ENCODE data around the gene TNFSF18. TPM values are rescaled to one million over a fixed set of nuclear protein-coding genes. Genes with fewer than 3 reads are reported as not detected.
"Not testable (repeated sequence)": the region's sequence is repeated elsewhere in the genome, so short reads cannot be mapped to it uniquely, and the experiment has no call there.

TNFSF18 gene, protein sequence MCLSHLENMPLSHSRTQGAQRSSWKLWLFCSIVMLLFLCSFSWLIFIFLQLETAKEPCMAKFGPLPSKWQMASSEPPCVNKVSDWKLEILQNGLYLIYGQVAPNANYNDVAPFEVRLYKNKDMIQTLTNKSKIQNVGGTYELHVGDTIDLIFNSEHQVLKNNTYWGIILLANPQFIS
- under 1 TPM in 2 of 3 donors, not detected in 1; 0.03 TPM for polyA plus RNA-seq

DNA sequence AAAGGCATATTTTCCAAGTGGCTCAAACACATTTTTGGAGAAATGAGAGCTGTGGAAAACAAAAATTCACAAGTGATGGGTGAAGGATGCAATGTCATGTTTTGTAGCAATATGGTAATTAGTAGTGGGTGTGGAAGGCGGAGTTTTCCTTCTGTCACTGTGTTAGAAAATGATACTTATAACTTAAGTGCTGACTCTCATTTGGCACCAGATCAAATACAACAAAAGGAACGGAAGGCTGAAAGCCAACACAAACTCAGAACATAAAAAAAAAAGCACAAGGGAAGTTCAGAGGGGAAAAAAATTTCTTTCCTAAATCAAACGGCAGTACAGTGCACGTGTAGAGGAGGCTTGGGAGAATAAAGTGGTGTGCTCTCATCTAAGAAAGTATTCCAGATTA, at the start of gene TNFSF18:
TSS of gene TNFSF18 (minus strand) at position 77 of the 400 bp plus-strand sequence. CDS start at position 32, 45 bp downstream.
- no peak within 1 kb of the TSS for H3K27ac ChIP-seq (ENCODE audit: low read depth, low read length)
- 7 to 11% (median 7%) methylated on average over 4 of the region's 4 CpGs for WGBS, 3 donors

GRCh38 chr1:173099166-173099565, 48.4 kb upstream of the TNFSF18 start:
- 57 to 77% (median 75%) methylated on average over 2 of the region's 2 CpGs for WGBS, 3 donors
- no peak overlapping the region for H3K27ac ChIP-seq (ENCODE audit: low read depth, low read length)

DNA sequence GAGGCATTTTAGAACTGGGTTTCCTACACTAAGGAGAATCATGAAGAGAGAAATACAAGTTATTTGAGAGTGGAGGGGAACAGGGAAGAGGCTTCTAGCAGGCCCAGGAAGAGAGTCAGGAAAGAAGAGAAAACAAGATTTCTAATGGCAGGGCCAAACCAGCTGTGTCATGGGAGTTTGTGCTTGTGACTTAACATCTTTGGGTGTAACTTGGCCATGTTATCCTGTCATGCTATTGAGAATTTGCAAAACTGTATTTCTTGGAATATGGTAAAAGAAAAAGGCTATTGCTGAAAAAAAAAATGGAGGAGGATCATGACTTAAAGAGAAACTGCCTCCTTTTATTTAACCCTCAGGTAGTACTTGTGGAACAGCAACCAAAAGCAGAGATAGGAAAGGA, 47.4 kb upstream of the TNFSF18 start:
- H3K27ac ChIP-seq (ENCODE audit: low read depth, low read length) = no peak overlapping the region

DNA sequence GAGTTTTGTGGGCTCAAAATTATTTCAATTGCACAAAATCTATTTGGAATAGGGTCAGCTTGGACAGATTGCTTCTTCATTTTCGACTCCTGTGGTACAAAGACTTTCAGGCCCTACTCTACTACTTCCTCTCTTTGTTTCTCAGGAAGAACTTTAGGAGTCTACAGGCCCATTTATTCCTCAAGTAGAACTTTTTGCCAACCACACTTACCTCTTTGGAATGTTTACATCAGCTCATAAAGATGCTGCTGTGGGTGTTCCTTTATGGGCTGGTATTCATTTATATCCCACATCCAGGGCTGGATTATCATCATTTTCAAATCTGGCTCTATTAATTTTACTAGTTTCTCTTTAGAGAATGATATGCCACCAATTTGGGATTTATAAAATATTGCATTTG, 46.3 kb upstream of the TNFSF18 start:
- WGBS, 3 donors = 63 to 76% (median 66%) methylated on average over 1 of the region's 1 CpG

GRCh38 chr1:173095632-173096031, 44.9 kb upstream of the TNFSF18 start:
- no peak overlapping the region for H3K27ac ChIP-seq (ENCODE audit: low read depth, low read length)
- 76 to 82% (median 80%) methylated on average over 6 of the region's 6 CpGs for WGBS, 3 donors

More for the DNA sequence above, 46.3 kb upstream of the TNFSF18 start:
- no peak overlapping the region for H3K27ac ChIP-seq (ENCODE audit: low read depth, low read length)

DNA sequence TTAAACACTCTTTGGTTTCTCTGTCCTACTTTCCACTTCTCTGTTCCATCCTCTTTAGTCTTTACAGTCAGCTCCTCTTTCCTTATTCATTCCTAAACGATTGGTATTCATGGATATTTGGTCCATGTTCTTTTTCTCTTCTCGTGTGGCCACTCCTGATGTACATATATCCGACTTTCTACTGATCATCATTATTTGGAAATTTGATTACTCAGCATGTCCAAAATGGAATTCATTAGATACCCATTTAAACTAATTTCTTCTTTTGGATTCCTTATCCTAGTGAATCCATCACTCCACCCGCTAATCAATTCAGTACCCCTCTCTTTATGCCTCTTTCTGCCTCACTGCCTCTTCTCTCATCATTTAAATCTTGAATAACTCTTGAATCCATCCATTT, 43.8 kb upstream of the TNFSF18 start:
- H3K27ac ChIP-seq (ENCODE audit: low read depth, low read length) = no peak overlapping the region
- WGBS, 3 donors = 77 to 92% (median 92%) methylated on average over 4 of the region's 4 CpGs

DNA sequence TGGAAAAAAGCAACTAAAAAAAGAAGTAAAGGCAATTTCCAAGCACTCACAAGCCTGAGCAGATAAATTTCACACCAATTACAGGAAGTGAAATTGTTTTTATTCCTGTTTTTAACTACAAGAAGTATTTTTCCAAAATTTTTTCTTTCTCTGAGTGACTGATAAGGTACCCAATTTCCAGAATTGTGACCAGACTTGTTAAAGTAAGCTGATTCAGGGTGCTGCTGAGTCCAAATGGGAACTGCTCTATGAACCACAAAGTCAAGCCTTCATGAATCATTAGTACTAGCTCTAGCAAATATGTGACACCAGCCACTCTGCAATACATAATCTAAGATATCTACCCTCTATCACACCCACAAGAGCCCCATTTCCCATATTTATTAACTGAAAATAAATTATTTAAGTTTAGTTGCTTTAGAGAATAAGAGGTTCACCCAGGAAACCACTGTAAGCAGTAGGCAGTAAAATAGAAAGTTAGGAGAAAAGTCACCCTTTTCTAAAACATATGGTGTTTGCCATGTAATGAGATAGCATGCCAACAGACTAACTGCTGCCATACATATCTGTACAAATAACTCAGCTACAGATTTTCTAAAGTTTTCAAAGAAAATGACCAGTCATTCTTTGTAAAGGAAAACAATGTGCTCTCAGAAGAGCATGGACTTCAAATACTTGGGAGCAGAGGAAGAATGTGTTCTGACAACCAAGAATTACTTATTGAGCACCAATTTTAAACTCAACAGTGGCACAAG, 43.1 kb upstream of the TNFSF18 start:
- no peak overlapping the region for H3K27ac ChIP-seq (ENCODE audit: low read depth, low read length)

- H3K27ac ChIP-seq (ENCODE audit: low read depth, low read length) = no peak overlapping the region
- 90 to 97% (median 94%) methylated on average over 6 of the region's 6 CpGs for WGBS, 3 donors
Measured at GRCh38 chr1:173084292-173084691, 33.6 kb upstream of the TNFSF18 start.

DNA sequence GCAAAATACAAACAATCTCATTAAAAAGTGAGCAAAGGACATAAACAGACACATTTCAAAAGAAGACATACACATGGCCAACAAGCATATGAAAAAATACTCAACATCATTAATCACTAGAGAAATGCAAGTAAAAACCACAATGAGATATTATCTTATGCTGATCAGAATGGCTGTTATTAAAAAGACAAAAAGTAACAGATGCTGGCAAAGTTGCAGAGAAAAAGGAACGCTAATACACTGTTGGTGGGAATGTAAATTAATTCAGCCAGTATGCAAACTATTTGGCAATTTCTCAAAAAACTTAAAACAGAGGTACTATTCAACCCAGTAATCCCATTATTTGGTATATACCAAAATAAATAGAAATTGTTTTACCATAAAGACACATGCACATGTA, 32.2 kb upstream of the TNFSF18 start:
- H3K27ac ChIP-seq (ENCODE audit: low read depth, low read length) = no peak overlapping the region
- WGBS, 3 donors = 80 to 94% (median 84%) methylated on average over 1 of the region's 1 CpG

- H3K27ac ChIP-seq (ENCODE audit: low read depth, low read length) = not testable (repeated sequence)
- WGBS, 3 donors = 91 to 98% (median 94%) methylated on average over 6 of the region's 6 CpGs
Measured at GRCh38 chr1:173074217-173074616, 23.5 kb upstream of the TNFSF18 start.

DNA sequence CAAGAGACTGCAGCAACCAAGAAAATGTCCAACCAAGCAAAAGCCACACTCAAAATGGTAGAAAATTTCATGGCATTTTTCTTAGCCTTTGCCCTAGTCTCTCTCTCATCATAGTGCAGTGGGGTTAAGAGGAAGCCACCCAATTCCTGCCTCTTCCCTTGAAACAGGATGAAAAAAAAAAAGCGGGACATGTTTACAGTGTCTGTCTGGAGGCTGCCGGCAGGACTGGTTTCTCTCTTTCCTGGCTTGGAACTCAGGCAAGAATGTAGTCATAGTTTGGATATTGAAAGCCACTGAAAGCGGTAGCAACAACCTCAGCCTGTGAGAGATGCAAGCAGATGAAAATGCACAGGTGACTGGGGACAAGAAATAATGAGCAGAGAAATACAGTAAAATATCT, 13.3 kb upstream of the TNFSF18 start:
- WGBS, 3 donors = 50 to 68% (median 63%) methylated on average over 3 of the region's 3 CpGs

GRCh38 chr1:173063171-173063570, 12.4 kb upstream of the TNFSF18 start:
- no peak overlapping the region for H3K27ac ChIP-seq (ENCODE audit: low read depth, low read length)
- WGBS, 3 donors = 59 to 78% (median 66%) methylated on average over 1 of the region's 1 CpG

More for the DNA sequence above, 13.3 kb upstream of the TNFSF18 start:
- H3K27ac ChIP-seq (ENCODE audit: low read depth, low read length) = no peak overlapping the region

DNA sequence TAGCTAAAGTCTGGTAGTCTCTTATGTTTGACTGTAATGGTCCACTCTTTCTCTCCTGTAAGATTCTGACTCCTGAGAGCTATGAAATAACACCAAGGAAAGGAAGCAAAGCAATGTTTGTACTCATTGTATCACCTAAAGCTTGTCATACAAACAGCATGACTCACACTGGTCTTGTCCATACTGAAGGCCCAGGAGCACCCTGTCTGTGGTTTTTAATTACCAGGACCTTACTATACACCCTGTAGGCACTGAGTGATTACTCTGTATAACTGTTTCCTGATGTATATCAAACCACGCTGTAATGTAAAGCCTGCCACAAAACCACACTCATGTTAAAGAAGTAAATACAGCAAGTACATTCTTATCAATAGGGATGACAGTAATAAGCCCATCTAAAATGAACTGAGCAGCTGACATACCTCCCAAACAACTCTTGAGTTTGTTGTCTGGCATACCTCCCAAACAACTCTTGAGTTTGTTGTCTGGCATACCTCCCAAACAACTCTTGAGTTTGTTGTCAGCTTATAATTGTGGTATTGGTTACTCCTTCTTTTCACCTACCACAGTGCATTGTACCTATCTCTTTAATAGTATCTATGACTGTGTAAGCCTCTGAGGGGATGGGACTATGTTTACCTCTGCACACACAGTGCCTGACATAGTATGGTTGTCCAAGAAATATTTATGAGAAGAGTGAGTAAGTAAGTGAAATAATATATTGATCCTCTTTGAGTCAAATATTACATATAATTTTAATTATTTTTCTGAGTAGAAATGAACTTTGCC, 11.6 kb upstream of the TNFSF18 start:
- WGBS, 3 donors = 73 to 96% (median 84%) methylated on average over 1 of the region's 1 CpG

DNA sequence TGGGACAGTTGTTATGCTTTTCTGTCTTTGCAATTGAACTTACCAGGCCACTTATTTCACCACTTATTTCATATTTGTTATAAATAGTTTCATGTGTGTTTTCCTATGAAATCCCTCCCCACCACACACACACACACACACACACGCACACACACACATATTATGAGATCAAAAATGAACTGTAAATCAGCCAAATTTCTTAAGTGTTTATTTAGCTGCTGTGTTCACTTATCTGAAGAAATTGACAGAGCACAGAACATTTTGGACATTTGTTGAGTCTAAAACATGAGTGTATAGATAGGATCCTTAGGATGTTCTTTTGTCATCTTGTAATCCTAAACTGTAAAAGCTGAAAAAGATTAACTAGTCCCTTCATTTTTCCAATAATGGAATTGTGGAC, 7.8 kb upstream of the TNFSF18 start:
- H3K27ac ChIP-seq (ENCODE audit: low read depth, low read length) = no peak overlapping the region
- WGBS, 3 donors = 88 to 97% (median 92%) methylated on average over 1 of the region's 1 CpG

More for the DNA sequence above, 11.6 kb upstream of the TNFSF18 start:
- no peak overlapping the region for H3K27ac ChIP-seq (ENCODE audit: low read depth, low read length)

GRCh38 chr1:173057984-173058383, 7.2 kb upstream of the TNFSF18 start:
- no peak overlapping the region for H3K27ac ChIP-seq (ENCODE audit: low read depth, low read length)

DNA sequence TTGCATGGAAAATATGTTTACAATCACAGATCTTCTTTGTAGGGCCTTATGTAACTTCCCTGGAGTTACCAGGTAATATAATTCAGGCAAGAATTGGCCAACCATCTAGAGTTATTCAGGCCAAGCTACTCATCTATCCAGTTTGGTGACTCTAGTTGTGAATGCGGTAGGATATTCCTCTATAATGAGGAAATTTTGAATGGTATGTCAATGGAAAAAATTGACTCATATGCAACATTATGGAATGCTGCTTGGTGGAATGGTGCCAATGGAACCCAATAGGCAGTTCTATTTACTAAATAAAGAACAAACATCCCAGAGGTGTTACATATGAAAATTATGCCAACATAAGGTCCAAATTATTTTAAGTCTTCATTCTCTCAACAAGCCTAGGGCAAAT, 5.6 kb upstream of the TNFSF18 start:
- 44 to 93% (median 87%) methylated on average over 1 of the region's 1 CpG for WGBS, 3 donors
- no peak overlapping the region for H3K27ac ChIP-seq (ENCODE audit: low read depth, low read length)

- H3K27ac ChIP-seq (ENCODE audit: low read depth, low read length) = no peak overlapping the region
- WGBS, 3 donors = 35 to 71% (median 67%) methylated on average over 4 of the region's 4 CpGs
Measured at GRCh38 chr1:173052681-173053196, 2.0 kb upstream of the TNFSF18 start.

- no peak overlapping the region for H3K27ac ChIP-seq (ENCODE audit: low read depth, low read length)
Measured at GRCh38 chr1:173049322-173049633, 1.5 kb downstream of the TNFSF18 start.

DNA sequence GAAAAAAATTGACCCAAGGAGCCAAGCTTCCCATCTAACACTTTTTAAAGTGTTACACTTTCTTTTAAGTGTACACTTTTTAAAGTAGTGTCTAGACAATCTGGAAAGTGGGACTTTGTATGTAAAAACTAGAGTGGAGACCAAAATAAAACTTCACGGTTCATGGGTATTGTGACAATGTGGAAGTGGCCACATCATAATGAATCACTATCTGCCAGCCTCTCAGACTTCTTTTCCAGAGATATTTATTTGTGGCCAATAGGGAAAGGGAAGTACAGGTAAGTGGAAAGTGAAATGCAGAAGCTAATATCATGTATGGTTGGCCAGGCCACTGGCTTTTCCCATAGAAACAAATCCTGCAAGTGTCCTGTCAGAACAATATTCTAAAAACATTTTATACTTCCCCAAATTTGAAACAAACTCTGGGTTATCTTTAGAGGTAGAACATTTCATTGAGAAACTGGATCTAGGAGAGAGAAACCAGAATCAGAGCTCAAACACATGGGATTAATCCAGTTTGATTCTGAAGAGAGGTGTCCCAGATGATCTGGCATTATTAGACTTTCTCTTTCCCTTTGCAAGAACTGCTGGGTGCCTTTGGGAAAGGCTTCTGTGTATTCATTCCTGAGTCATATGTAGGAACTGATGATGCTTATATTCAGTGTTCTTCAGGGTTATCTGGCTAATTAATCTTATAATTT, 2.0 kb downstream of the TNFSF18 start:
- no peak overlapping the region for H3K27ac ChIP-seq (ENCODE audit: low read depth, low read length)
- WGBS, 3 donors = 52 to 89% (median 56%) methylated on average over 1 of the region's 1 CpG

Data from adipose tissue (tissue), 3 donors.